GM21717 (cell line): ENCODE results near the gene TXNL1.
"Not testable (repeated sequence)": the region's sequence is repeated elsewhere in the genome, so short reads cannot be mapped to it uniquely, and the experiment has no call there.

Source experiments
- ATAC-seq: cut with Tn5 transposase; IDR thresholded peaks from one replicate; pipeline ENCODE4 v1.9.1; 2021; ENCODE audit warnings: mild to moderate bottlenecking, moderate library complexity; ENCODE audit not compliant: unreplicated experiment

TXNL1 gene

GRCh38 chr18:56638232-56639103, at the start of gene TXNL1:
Gene TXNL1, minus strand, starts transcription at chr18:56638592. Its CDS starts 152 bp downstream, at chr18:56638440.
- peak; percentile 92 for ATAC-seq

- no peak for ATAC-seq
These were observed 45.9 kb upstream of the TXNL1 start for GRCh38 chr18:56684277-56684676.

GRCh38 chr18:56678836-56679565, 40.6 kb upstream of the TXNL1 start:
- ATAC-seq: no peak

GRCh38 chr18:56676639-56677038, 38.2 kb upstream of the TXNL1 start:
- ATAC-seq: no peak

GRCh38 chr18:56672981-56673380, 34.6 kb upstream of the TXNL1 start:
- ATAC-seq: no peak

- ATAC-seq: no peak
These were observed 34.0 kb upstream of the TXNL1 start for GRCh38 chr18:56672391-56672790.

- no peak for ATAC-seq
These were observed 24.5 kb upstream of the TXNL1 start for GRCh38 chr18:56662902-56663301.

GRCh38 chr18:56662502-56662901, 24.1 kb upstream of the TXNL1 start:
- ATAC-seq: no peak

GRCh38 chr18:56662063-56662408, 23.6 kb upstream of the TXNL1 start:
- ATAC-seq: no peak

- no peak for ATAC-seq
These were observed 23.1 kb upstream of the TXNL1 start for GRCh38 chr18:56661360-56662062.

GRCh38 chr18:56660655-56661054, 22.3 kb upstream of the TXNL1 start:
- ATAC-seq: no peak

- no peak for ATAC-seq
These were observed 20.7 kb upstream of the TXNL1 start for GRCh38 chr18:56659111-56659510.

- ATAC-seq: no peak
These were observed 19.9 kb upstream of the TXNL1 start for GRCh38 chr18:56658261-56658660.

- not testable (repeated sequence) for ATAC-seq
These were observed 15.9 kb upstream of the TXNL1 start for GRCh38 chr18:56654280-56654679.

GRCh38 chr18:56652802-56653201, 14.4 kb upstream of the TXNL1 start:
- no peak for ATAC-seq

- ATAC-seq: no peak
These were observed 13.3 kb upstream of the TXNL1 start for GRCh38 chr18:56651771-56652092.

- peak; percentile 96 for ATAC-seq
These were observed 12.8 kb upstream of the TXNL1 start, which contains the start of gene WDR7 for GRCh38 chr18:56650944-56651770. Gene WDR7, plus strand, starts transcription at chr18:56651359. Its CDS starts 21,157 bp downstream, at chr18:56672516.

GRCh38 chr18:56649996-56650395, 11.6 kb upstream of the TXNL1 start:
- no peak for ATAC-seq

- no peak for ATAC-seq
These were observed 9.8 kb upstream of the TXNL1 start for GRCh38 chr18:56647951-56648893.

GRCh38 chr18:56647071-56647470, 8.7 kb upstream of the TXNL1 start:
- no peak for ATAC-seq
